OCI-LY3 (cell line): ENCODE results near the gene MAPKAPK2.

Experiments used
- H2AFZ ChIP-seq: fragments of 200-600, 300-600 bp; shearing (Covaris generic); 2 replicates; pipeline ENCODE4 v1.6.0; 2014; ENCODE audit warnings: antibody characterized with exemption, low read depth, low read length
- H3K27ac ChIP-seq: fragments of 200-600, 300-600 bp; sonication (generic); 2 replicates; pipeline ENCODE4 v1.5.1; 2014; ENCODE audit warnings: mild to moderate bottlenecking, low read length, moderate library complexity, mixed read lengths
- H3K27me3 ChIP-seq: fragments of 200-600, 300-600 bp; sonication (generic); 2 replicates; pipeline ENCODE4 v1.6.1; 2014; ENCODE audit warnings: low read depth, low read length, mixed read lengths
- H3K36me3 ChIP-seq: fragments of 200-600, 300-600 bp; sonication (generic); replicated peaks from 2 replicates; pipeline ENCODE3; 2014; ENCODE audit warnings: low read depth, low read length, mixed read lengths
- H3K4me1 ChIP-seq: fragments of 300-600, 200-600 bp; sonication (generic); 2 replicates; pipeline ENCODE4 v1.6.1; 2014; ENCODE audit warnings: low read length, mixed read lengths
- H3K4me2 ChIP-seq: fragments of 200-600, 300-600 bp; sonication (generic); 2 replicates; pipeline ENCODE4 v1.6.1; 2014; ENCODE audit warnings: low read length, mixed read lengths
- H3K4me3 ChIP-seq: fragments of 300-600, 200-600 bp; sonication (generic); 2 replicates; pipeline ENCODE4 v1.5.1; 2014; ENCODE audit warnings: antibody characterized with exemption, mild to moderate bottlenecking, low read length, moderate library complexity
- H3K79me2 ChIP-seq: fragments of 300-600, 200-600 bp; shearing (Covaris generic); 2 replicates; pipeline ENCODE4 v1.6.1; 2014; ENCODE audit warnings: mild to moderate bottlenecking, low read length, mixed read lengths
- H3K9ac ChIP-seq: fragments of 300-600, 200-600 bp; shearing (Covaris generic); 2 replicates; pipeline ENCODE4 v1.6.0; 2014; ENCODE audit warnings: mild to moderate bottlenecking, low read length, moderate library complexity
- H3K9me3 ChIP-seq: fragments of 200-600, 300-600 bp; shearing (Covaris generic); 2 replicates; pipeline ENCODE4 v1.6.1; 2014; ENCODE audit warnings: low read length, mixed read lengths; ENCODE audit not compliant: insufficient read depth
- H4K20me1 ChIP-seq: fragments of 200-600, 300-600 bp; sonication (generic); 2 replicates; pipeline ENCODE4 v1.6.1; 2016; ENCODE audit warnings: low read length, mixed read lengths; ENCODE audit not compliant: insufficient read depth
- CTCF ChIP-seq: fragments of 200-600, 300-600 bp; sonication (generic); IDR thresholded peaks from 2 replicates; pipeline ENCODE4 v1.5.1; 2014; ENCODE audit warnings: antibody characterized with exemption, low read length, low read depth
- EZH2phosphoT487 ChIP-seq: fragments of 200-600 bp; shearing (Covaris generic); IDR thresholded peaks from 2 replicates; pipeline ENCODE4 v1.6.1; 2018; ENCODE audit warnings: antibody characterized with exemption, mixed run types, low read depth

MAPKAPK2 gene

GRCh38 chr1:206735553-206736031 lies 50.9 kb downstream of the MAPKAPK2 start:
- TF ChIP-seq CTCF (no peak), EZH2phosphoT487 (no peak)
- no peaks in the 10 kb centered on the region for H3K9me3 ChIP-seq
- H3K4me1 ChIP-seq, result peaks cover 100% of the 10 kb centered on the region
- H3K79me2 ChIP-seq, result no peaks in the 10 kb centered on the region
- peaks cover 38% of the 10 kb centered on the region for H3K36me3 ChIP-seq
- no peak overlapping the region for H3K4me2 ChIP-seq
- H3K4me3 ChIP-seq, result no peak overlapping the region
- no peak overlapping the region for H3K9ac ChIP-seq
- no peak overlapping the region for H2AFZ ChIP-seq
- H3K27ac ChIP-seq, result no peak overlapping the region
- no peaks in the 10 kb centered on the region for H3K27me3 ChIP-seq
- no peaks in the 10 kb centered on the region for H4K20me1 ChIP-seq

GRCh38 chr1:206736878-206737728 lies 52.4 kb downstream of the MAPKAPK2 start:
- Histone ChIP-seq H3K4me3 (no peak overlapping the region), H3K4me2 (peak overlapping the region; percentile 57), H4K20me1 (no peaks in the 10 kb centered on the region), H3K9ac (peak overlapping the region; percentile 82; the same call in 1 of the 2 replicates), H3K27me3 (no peaks in the 10 kb centered on the region), H3K4me1 (peaks cover 100% of the 10 kb centered on the region), H3K9me3 (no peaks in the 10 kb centered on the region), H3K79me2 (no peaks in the 10 kb centered on the region), H3K36me3 (peaks cover 27% of the 10 kb centered on the region), H3K27ac (peak overlapping the region; percentile 95), H2AFZ (no peak overlapping the region)
- TF ChIP-seq CTCF, result no peak
- TF ChIP-seq EZH2phosphoT487, result no peak

- H3K4me3 ChIP-seq, result no peak overlapping the region
- H3K79me2 ChIP-seq, result no peaks in the 10 kb centered on the region
- TF ChIP-seq CTCF, result no peak
- TF ChIP-seq EZH2phosphoT487, result no peak
- no peak overlapping the region for H2AFZ ChIP-seq
- H3K4me2 ChIP-seq, result peak overlapping the region; percentile 57
- no peaks in the 10 kb centered on the region for H3K27me3 ChIP-seq
- H3K4me1 ChIP-seq, result peaks cover 100% of the 10 kb centered on the region
- peaks cover 20% of the 10 kb centered on the region for H3K36me3 ChIP-seq
- no peaks in the 10 kb centered on the region for H3K9me3 ChIP-seq
- no peaks in the 10 kb centered on the region for H4K20me1 ChIP-seq
- H3K9ac ChIP-seq, result peak overlapping the region; percentile 82; the same call in 1 of the 2 replicates
- H3K27ac ChIP-seq, result peak overlapping the region; percentile 95
Observed at GRCh38 chr1:206737729-206738201, 53.1 kb downstream of the MAPKAPK2 start.
